Panc1 (cell line): ENCODE results near the gene PSKH1.

Source experiments
- POLR2AphosphoS5 ChIP-seq: IDR thresholded peaks from 2 replicates; pipeline ENCODE4 v1.6.1; 2012; ENCODE audit warnings: mild to moderate bottlenecking, low read depth, low read length, moderate library complexity
- TF ChIP-seq, protein P1 (sequence below): fragments of 450-650 bp; IDR thresholded peaks from 2 replicates; pipeline ENCODE4 v1.5.1; 2017; ENCODE audit warnings: mild to moderate bottlenecking
- TF ChIP-seq, protein P2 (sequence below), 2 experiments: IDR thresholded peaks; 2 replicates each; pipeline ENCODE4 v1.6.1; 2011 to 2012; ENCODE audit warnings: low read depth in 2 of 2, control low read depth in 1 of 2, low read length in 1 of 2, mild to moderate bottlenecking in 1 of 2, moderate library complexity in 1 of 2; ENCODE audit not compliant: insufficient read depth in 1 of 2

DNA sequence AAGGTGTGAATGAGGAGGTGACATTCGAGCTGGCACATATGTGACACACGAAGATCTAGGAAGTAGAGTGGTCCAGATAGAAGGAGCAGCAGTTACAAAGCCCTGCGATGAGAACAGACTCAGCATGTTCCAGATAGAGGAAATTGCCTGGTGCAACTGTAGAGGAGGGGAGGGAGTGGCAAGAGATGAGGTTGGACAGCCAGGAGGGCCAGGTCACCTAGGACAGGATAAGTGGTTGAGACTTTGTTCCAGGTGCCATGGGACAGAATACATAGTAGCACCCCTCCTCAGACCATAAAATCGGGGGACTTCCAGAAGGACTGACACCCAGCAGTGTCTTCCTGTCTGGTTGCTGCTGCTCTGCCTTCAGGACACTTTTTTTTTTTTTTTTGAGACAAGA is 34.6 kb upstream of the PSKH1 start:
- TF ChIP-seq, protein P1, sequence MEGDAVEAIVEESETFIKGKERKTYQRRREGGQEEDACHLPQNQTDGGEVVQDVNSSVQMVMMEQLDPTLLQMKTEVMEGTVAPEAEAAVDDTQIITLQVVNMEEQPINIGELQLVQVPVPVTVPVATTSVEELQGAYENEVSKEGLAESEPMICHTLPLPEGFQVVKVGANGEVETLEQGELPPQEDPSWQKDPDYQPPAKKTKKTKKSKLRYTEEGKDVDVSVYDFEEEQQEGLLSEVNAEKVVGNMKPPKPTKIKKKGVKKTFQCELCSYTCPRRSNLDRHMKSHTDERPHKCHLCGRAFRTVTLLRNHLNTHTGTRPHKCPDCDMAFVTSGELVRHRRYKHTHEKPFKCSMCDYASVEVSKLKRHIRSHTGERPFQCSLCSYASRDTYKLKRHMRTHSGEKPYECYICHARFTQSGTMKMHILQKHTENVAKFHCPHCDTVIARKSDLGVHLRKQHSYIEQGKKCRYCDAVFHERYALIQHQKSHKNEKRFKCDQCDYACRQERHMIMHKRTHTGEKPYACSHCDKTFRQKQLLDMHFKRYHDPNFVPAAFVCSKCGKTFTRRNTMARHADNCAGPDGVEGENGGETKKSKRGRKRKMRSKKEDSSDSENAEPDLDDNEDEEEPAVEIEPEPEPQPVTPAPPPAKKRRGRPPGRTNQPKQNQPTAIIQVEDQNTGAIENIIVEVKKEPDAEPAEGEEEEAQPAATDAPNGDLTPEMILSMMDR: no peak
- TF ChIP-seq POLR2AphosphoS5: no peak
- TF ChIP-seq, protein P2, sequence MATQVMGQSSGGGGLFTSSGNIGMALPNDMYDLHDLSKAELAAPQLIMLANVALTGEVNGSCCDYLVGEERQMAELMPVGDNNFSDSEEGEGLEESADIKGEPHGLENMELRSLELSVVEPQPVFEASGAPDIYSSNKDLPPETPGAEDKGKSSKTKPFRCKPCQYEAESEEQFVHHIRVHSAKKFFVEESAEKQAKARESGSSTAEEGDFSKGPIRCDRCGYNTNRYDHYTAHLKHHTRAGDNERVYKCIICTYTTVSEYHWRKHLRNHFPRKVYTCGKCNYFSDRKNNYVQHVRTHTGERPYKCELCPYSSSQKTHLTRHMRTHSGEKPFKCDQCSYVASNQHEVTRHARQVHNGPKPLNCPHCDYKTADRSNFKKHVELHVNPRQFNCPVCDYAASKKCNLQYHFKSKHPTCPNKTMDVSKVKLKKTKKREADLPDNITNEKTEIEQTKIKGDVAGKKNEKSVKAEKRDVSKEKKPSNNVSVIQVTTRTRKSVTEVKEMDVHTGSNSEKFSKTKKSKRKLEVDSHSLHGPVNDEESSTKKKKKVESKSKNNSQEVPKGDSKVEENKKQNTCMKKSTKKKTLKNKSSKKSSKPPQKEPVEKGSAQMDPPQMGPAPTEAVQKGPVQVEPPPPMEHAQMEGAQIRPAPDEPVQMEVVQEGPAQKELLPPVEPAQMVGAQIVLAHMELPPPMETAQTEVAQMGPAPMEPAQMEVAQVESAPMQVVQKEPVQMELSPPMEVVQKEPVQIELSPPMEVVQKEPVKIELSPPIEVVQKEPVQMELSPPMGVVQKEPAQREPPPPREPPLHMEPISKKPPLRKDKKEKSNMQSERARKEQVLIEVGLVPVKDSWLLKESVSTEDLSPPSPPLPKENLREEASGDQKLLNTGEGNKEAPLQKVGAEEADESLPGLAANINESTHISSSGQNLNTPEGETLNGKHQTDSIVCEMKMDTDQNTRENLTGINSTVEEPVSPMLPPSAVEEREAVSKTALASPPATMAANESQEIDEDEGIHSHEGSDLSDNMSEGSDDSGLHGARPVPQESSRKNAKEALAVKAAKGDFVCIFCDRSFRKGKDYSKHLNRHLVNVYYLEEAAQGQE (IDR thresholded peaks at IDR 0.05; ENCODE audit: insufficient read depth in 1 of 2, low read depth in 2 of 2, low read length in 1 of 2): no peak
